ENCODE data around the gene PARG. TPM values are rescaled to one million over a fixed set of nuclear protein-coding genes. Genes with fewer than 3 reads are reported as not detected.
"Not testable (repeated sequence)": the region's sequence is repeated elsewhere in the genome, so short reads cannot be mapped to it uniquely, and the experiment has no call there.

PARG gene
- total RNA-seq, 2 experiments from 2014 or later = 26.7 to 30.0 TPM

DNA sequence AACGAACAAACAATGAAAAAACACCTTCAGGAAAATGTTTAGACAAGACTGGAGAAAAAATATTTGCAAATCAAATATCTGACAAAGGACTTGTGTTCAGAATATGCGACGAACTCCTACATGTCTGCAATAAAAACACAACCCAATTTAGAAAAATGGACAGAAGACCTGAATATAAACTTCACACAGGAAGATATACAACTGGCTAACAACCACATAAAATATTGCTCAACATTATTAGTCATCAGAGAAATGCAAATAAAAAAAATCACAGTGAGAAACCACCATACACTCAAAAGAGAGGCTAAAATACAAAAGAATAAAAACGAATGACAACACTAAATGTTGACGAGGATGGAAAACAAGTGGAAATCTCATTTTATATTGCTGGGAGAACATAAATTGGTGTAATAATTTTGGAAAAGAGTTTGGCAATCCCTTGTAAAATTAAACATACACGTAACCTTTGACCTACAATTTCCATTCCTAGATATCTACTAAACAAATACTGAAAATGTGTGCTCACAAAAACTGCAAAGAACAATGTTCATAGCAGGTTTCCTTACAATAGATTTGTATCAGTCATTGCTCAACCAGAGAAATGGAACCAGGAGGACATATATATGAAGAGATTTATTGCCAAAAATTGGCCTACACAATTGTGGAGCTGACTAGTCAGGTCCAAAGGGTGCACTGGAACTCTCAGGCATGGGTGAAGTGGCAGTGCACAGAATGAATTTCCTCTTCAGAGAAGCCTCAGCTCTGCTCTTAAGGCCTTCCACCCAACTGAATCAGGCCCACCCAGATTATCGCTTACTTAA is 96.8 kb downstream of the PARG start:
- H3K4me1 Mint-ChIP-seq (ENCODE audit: low read depth) = no peaks in the 10 kb centered on the region
- H3K27ac Mint-ChIP-seq = no peak overlapping the region
- H3K4me3 Mint-ChIP-seq = no peak overlapping the region
- CTCF ChIA-PET = no interaction called here
- ATAC-seq (no peak), DNase-seq (no peak)
- H3K36me3 Mint-ChIP-seq (ENCODE audit: low read depth) = peaks cover 24% of the 10 kb centered on the region
- TF ChIP-seq, protein P1, sequence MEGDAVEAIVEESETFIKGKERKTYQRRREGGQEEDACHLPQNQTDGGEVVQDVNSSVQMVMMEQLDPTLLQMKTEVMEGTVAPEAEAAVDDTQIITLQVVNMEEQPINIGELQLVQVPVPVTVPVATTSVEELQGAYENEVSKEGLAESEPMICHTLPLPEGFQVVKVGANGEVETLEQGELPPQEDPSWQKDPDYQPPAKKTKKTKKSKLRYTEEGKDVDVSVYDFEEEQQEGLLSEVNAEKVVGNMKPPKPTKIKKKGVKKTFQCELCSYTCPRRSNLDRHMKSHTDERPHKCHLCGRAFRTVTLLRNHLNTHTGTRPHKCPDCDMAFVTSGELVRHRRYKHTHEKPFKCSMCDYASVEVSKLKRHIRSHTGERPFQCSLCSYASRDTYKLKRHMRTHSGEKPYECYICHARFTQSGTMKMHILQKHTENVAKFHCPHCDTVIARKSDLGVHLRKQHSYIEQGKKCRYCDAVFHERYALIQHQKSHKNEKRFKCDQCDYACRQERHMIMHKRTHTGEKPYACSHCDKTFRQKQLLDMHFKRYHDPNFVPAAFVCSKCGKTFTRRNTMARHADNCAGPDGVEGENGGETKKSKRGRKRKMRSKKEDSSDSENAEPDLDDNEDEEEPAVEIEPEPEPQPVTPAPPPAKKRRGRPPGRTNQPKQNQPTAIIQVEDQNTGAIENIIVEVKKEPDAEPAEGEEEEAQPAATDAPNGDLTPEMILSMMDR (IDR thresholded peaks at IDR 0.05) = no peak
- H3K9me3 Mint-ChIP-seq = no peaks in the 10 kb centered on the region
- H3K27me3 Mint-ChIP-seq = no peaks in the 10 kb centered on the region
- POLR2A ChIA-PET = no interaction called here
- intact Hi-C loops (cut with micrococcal nuclease) = no loop called here

DNA sequence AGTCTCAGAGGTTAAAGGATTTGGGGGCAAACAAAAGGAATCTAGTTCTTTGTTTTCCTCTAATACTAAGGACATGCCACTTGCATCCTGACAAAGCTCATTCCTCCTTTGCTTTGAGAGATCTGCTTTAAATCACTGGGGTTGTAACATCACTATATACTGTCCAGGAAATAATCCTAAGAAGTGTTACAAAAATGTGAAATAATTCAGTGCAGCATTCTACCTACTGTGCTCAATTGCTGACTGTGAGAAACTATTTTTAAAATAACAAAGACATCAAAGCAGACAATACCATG is 99.5 kb downstream of the PARG start:
- H3K4me3 Mint-ChIP-seq; POLR2A ChIA-PET; CTCF ChIA-PET; H3K27ac Mint-ChIP-seq; intact Hi-C loops (cut with micrococcal nuclease); ATAC-seq; H3K9me3 Mint-ChIP-seq; DNase-seq; H3K27me3 Mint-ChIP-seq; H3K4me1 Mint-ChIP-seq (ENCODE audit: low read depth): not testable (repeated sequence)
- H3K36me3 Mint-ChIP-seq (ENCODE audit: low read depth) = peaks cover 36% of the 10 kb centered on the region

DNA sequence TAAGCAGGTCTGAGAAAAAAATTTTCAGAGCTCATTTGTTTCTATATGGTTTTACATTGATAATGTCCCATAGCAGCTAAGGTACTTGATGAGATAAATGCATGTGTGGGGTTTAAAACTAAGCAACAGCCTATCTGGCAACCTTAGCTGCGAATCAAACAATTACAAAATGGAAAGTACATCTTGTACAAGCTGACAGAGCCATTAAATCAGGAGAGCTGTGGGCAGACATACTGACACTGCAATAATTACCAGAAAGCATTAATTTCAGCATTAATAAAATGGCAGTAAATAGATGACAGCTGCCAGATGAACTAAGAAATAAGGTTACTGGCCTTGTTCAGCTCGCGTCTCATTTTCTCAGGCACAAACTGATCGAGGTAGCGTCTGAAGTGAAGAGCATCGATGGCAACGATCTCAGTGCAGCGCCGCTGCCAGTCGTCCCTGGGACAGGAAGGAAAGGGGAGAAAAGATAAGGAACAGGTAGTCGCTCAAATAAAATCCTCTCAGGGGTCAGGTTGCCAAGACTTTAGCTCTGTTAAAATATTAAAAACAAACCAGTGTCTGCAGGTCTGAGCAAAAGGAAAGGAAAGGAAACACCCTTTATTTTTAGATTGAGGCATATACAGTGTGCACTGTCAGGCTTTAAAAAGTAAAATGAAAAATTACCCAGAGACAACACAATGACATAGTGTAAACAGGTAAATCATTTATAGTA is 100.1 kb downstream of the PARG start:
- POLR2A ChIA-PET = no interaction called here
- no peaks in the 10 kb centered on the region for H3K9me3 Mint-ChIP-seq
- peaks cover 36% of the 10 kb centered on the region for H3K36me3 Mint-ChIP-seq (ENCODE audit: low read depth)
- TF ChIP-seq, protein P1 (IDR thresholded peaks at IDR 0.05) = no peak
- DNase-seq (no peak), ATAC-seq (no peak)
- no peak overlapping the region for H3K4me3 Mint-ChIP-seq
- intact Hi-C loops (cut with micrococcal nuclease) = no loop called here
- H3K4me1 Mint-ChIP-seq (ENCODE audit: low read depth) = no peaks in the 10 kb centered on the region
- H3K27ac Mint-ChIP-seq = no peak overlapping the region
- no peaks in the 10 kb centered on the region for H3K27me3 Mint-ChIP-seq
- CTCF ChIA-PET = no interaction called here

DNA sequence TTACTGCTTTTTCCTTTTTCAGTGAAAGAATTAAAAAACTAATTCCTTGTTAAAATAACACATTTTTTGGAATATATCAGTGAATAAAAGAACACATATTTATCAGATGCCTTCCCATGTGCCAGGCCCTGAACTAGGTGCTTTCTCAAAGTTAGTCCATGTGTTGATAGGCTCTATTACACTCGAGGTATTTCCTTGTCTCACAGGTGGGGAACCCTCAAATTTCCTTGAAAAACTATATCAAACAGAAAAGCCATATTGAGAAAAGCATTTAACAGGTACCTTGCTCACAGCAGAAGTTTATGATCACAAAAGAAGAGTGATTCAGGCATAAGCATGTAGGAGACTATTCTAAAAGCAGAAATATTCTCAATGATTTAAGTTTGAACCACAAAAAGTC is 104.1 kb downstream of the PARG start:
- Mint-ChIP-seq H3K4me3 (no peak overlapping the region), H3K27ac (no peak overlapping the region), H3K9me3 (no peaks in the 10 kb centered on the region), H3K27me3 (no peaks in the 10 kb centered on the region), H3K4me1 (ENCODE audit: low read depth) (no peaks in the 10 kb centered on the region), H3K36me3 (ENCODE audit: low read depth) (peaks cover 26% of the 10 kb centered on the region)
- intact Hi-C loops (cut with micrococcal nuclease) = no loop called here
- ChIA-PET POLR2A (no interaction called here), CTCF (no interaction called here)
- TF ChIP-seq, protein P1 (IDR thresholded peaks at IDR 0.05) = no peak
- ATAC-seq = no peak
- DNase-seq = no peak

DNA sequence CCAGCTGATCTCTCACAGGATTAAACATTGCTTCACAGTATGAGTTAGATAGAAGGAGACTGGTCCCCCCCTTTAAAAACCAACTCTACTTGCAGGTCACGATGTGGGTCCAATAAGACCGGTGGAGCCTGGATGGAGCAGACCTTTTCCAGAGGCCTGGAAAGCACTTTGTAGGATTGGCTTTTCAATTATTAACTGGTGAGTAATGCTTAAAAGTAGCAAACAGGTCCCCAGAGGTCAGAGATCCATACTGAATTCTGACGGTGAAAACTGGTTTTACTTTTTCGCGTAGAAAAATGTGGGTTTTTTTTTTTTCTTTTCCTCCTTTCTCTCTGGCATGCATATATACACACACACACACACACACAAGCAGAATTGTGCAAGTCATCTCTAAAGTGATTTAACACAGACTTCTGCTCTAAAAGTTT is 104.8 kb downstream of the PARG start:
- ChIA-PET CTCF (no interaction called here), POLR2A (no interaction called here)
- DNase-seq (no peak), ATAC-seq (no peak)
- intact Hi-C loops (cut with micrococcal nuclease) = no loop called here
- Mint-ChIP-seq H3K27me3 (no peaks in the 10 kb centered on the region), H3K4me3 (no peak overlapping the region), H3K4me1 (ENCODE audit: low read depth) (no peaks in the 10 kb centered on the region), H3K36me3 (ENCODE audit: low read depth) (peaks cover 30% of the 10 kb centered on the region), H3K27ac (no peak overlapping the region), H3K9me3 (no peaks in the 10 kb centered on the region)
- TF ChIP-seq, protein P1 (IDR thresholded peaks at IDR 0.05) = no peak
